OCI-LY7 (cell line): ENCODE results near the gene PCID2.

Source experiments
- CTCF ChIP-seq: fragments of 200-600 bp; sonication (generic); conservative IDR thresholded peaks from 2 replicates; pipeline ENCODE4 v1.5.1; 2014; ENCODE audit warnings: mild to moderate bottlenecking, antibody characterized with exemption, low read length, moderate library complexity, mixed read lengths
- EZH2phosphoT487 ChIP-seq: fragments of 200-600 bp; sonication (generic); IDR thresholded peaks from 2 replicates; pipeline ENCODE4 v1.6.1; 2018; ENCODE audit warnings: low read depth, borderline replicate concordance, mild to moderate bottlenecking, mixed run types, antibody characterized with exemption, low read length, moderate library complexity, mixed read lengths

DNA sequence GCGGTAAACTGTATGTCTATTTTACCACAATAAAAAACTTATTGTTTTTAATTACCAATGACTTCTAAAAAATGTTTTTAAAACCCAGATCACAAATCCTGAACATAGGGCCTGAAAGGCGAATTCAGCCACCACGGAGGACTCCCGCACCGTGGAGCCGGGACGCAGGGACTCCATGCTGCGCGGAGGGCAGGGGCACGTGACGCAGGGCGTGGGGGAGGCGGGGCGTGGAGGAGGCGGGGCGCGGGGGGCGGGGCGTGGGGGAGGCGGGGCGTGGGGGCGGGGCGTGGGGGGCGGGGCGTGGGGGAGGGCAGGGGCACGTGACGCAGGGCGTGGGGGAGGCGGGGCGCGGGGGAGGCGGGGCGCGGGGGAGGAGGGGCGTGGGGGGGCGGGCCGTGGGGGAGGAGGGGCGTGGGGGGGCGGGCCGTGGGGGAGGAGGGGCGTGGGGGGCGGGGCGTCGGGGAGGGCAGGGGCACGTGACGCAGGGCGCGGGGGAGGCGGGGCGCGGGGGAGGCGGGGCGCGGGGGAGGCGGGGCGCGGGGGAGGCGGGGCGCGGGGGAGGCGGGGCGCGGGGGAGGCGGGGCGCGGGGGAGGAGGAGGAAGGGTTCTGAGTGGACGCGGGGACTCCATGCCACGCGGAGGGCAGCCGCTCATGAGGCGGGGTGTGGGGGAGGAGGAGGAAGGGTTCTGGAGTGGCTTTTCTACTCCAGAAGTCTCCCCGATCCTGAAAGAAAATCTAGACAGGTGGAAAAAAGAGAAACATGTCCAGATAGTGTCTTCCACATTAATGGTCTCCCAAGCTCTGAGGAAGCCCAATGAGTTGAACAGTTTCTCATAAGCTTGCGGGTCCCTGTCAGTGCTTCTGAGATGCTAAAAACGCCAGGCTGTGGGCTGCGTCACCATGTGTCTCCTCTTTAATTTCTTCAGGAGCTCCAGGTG is 54.4 kb downstream of the PCID2 start:
- TF ChIP-seq CTCF, result no peak
- TF ChIP-seq EZH2phosphoT487, result no peak
